BJ (cell line): ENCODE results near the gene SEMA6A. TPM values are rescaled to one million over a fixed set of nuclear protein-coding genes. Genes with fewer than 3 reads are reported as not detected.

Experiments used
- CTCF ChIA-PET: fragments of 350-600 bp; formaldehyde crosslinking; extraction: SDS; loops from one replicate; lab custom pipeline; 2021; ENCODE audit warnings: antibody characterized with exemption, inconsistent platforms; lab: Yijun Ruan, JAX
- POLR2A ChIA-PET: fragments of 300-600 bp; sonication (Branson Sonifier 250); formaldehyde crosslinking; extraction: SDS; loops from one replicate; lab custom pipeline; 2021; ENCODE audit warnings: antibody characterized with exemption; lab: Charles Lee
- DNase-seq: peaks from one replicate; pipeline ENCODE4 v3.0.0-alpha.2; 2011; ENCODE audit warnings: low read depth
- H3K27me3 ChIP-seq: 2 replicates; pipeline ENCODE4 v1.6.0; 2011; ENCODE audit warnings: low read length; ENCODE audit not compliant: control insufficient read depth, insufficient read depth
- H3K36me3 ChIP-seq: 2 replicates; pipeline ENCODE4 v1.5.1; 2011; ENCODE audit warnings: low read length; ENCODE audit not compliant: control insufficient read depth, insufficient read depth
- H3K4me3 ChIP-seq: 2 replicates; pipeline ENCODE4 v1.5.1; 2011; ENCODE audit warnings: low read depth, mild to moderate bottlenecking, control low read depth, low read length
- polyA plus RNA-seq: library from polyadenylated mRNA; depleted of rRNA; stranded (reverse); fragments of >200 nt; gene quantifications from 2 replicates; pipeline ENCODE4 v1.2.3, GENCODE V29; 2011
- TF ChIP-seq, protein P1 (sequence below): IDR thresholded peaks from 2 replicates; pipeline ENCODE4 v1.5.1; 2011; ENCODE audit warnings: low read depth, mild to moderate bottlenecking, control low read depth, inconsistent platforms, low read length, moderate library complexity; ENCODE audit not compliant: insufficient read depth

The SEMA6A gene
- polyA plus RNA-seq, 1 experiment = 0.34 TPM

DNA sequence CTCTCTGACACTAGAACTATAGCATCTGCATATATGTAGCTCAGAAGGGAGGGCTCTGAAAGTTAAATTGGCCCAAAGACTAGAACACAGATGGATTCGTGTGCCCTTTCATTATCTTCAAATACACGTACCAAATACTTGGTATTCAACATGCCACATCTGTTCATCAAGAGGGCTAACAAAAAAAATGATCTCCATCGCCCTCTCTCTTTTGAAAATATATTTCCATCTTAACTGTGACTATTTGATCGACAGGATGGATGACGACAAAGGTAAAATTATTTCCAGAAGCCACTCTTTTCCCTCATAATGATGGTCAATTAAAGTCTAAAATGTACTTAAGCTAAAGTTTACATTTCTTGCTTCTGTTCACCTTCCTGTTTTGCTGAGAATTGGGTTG lies 77.0 kb downstream of the SEMA6A start:
- Histone ChIP-seq H3K27me3 (no peaks in the 10 kb centered on the region; the same call in 1 of the 2 replicates), H3K36me3 (no peaks in the 10 kb centered on the region), H3K4me3 (no peak overlapping the region)
- DNase-seq = no peak
- ChIA-PET CTCF (no interaction called here), POLR2A (no interaction called here)
- TF ChIP-seq, protein P1, sequence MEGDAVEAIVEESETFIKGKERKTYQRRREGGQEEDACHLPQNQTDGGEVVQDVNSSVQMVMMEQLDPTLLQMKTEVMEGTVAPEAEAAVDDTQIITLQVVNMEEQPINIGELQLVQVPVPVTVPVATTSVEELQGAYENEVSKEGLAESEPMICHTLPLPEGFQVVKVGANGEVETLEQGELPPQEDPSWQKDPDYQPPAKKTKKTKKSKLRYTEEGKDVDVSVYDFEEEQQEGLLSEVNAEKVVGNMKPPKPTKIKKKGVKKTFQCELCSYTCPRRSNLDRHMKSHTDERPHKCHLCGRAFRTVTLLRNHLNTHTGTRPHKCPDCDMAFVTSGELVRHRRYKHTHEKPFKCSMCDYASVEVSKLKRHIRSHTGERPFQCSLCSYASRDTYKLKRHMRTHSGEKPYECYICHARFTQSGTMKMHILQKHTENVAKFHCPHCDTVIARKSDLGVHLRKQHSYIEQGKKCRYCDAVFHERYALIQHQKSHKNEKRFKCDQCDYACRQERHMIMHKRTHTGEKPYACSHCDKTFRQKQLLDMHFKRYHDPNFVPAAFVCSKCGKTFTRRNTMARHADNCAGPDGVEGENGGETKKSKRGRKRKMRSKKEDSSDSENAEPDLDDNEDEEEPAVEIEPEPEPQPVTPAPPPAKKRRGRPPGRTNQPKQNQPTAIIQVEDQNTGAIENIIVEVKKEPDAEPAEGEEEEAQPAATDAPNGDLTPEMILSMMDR = no peak

DNA sequence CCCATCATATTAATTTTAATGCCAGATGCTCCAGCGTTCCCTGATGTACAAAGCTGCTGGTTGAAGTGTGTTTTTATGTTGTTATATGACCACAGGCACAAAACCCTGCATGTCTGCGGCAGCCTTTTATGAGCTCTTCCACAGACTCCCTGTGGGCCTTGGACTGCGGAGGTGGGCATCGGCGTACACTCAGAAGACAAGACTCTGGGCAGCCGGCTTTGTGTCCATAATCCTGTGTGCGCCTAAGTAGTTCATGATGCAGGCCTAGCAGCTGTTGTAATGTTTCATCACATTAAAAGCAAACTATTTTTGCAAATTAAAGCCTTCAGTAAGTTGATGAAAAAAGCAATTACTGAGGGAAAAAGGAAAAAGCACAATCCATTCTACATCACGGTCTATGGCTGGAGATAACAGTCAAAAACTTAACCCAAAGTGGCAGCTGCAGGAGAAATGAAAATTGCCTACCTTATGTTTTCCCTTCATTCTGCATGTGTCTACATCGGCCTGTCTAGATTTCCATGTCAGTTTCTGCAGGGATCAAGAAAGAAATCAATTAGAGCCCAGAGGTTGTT lies 78.8 kb downstream of the SEMA6A start:
- no peak overlapping the region for H3K4me3 ChIP-seq
- DNase-seq = no peak
- no peaks in the 10 kb centered on the region; the same call in 1 of the 2 replicates for H3K27me3 ChIP-seq
- ChIA-PET CTCF (interaction anchor here (0.6 kb wide), 1 partner anchor 1721 kb away, joined by 3 read pairs; no protein-coding TSS in a partner anchor), POLR2A (no interaction called here)
- TF ChIP-seq, protein P1 = no peak
- no peaks in the 10 kb centered on the region for H3K36me3 ChIP-seq

DNA sequence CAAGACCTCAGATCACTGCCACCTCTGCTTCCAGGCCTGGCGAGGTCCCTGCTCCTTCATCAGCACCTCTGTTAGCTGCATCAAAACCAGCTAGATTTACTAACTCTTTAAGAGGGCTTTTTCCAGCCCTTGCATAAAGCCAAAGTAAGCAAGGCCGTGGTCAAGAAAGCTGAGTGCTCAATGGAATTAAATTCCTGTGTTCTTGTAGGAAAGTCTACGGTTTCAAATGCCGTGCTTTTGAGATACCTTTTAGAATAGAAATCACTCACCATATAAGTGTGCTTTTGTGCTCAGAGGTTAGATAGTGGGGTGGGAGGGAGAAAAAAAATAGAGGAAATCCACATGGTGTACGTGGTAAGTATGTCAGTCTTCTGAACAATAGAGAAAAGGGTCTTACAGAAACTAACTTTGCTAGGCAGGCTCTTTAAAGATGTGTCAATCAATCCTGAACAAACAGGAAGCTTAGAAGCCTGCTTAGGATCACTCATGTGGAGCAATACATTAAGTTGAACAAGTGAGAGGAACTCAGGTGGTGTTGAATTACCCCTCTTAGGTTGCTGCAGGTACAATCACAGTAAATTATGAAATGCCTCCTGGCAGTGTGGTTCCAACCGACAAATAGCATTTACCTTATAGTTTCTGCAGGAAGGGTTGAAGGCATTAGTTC lies 79.7 kb downstream of the SEMA6A start:
- TF ChIP-seq, protein P1 = no peak
- H3K4me3 ChIP-seq = no peak overlapping the region
- ChIA-PET CTCF (no interaction called here), POLR2A (no interaction called here)
- no peaks in the 10 kb centered on the region; the same call in 1 of the 2 replicates for H3K27me3 ChIP-seq
- DNase-seq = no peak
- H3K36me3 ChIP-seq = no peaks in the 10 kb centered on the region

DNA sequence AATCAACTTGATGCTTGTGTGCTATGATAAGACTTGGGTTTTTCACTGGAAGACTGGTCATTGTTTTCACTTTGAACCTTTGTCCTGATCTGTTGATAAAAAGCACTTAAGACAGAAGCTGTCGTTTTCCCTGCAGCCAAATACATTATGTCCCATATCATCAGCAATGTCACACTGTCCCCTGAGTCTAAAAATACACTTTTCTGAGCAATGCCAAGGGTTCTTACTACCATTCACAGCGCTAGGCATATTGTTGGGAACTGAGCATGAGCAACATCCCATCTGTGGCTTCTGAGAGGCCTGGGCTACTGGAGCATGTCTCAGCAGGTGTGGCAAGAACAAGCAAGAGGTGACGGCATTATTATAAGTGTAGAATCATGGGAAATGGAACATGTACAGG lies 81.8 kb downstream of the SEMA6A start:
- ChIA-PET CTCF (no interaction called here), POLR2A (no interaction called here)
- Histone ChIP-seq H3K36me3 (no peaks in the 10 kb centered on the region), H3K4me3 (no peak overlapping the region), H3K27me3 (no peaks in the 10 kb centered on the region; the same call in 1 of the 2 replicates)
- no peak for DNase-seq
- TF ChIP-seq, protein P1 = no peak

DNA sequence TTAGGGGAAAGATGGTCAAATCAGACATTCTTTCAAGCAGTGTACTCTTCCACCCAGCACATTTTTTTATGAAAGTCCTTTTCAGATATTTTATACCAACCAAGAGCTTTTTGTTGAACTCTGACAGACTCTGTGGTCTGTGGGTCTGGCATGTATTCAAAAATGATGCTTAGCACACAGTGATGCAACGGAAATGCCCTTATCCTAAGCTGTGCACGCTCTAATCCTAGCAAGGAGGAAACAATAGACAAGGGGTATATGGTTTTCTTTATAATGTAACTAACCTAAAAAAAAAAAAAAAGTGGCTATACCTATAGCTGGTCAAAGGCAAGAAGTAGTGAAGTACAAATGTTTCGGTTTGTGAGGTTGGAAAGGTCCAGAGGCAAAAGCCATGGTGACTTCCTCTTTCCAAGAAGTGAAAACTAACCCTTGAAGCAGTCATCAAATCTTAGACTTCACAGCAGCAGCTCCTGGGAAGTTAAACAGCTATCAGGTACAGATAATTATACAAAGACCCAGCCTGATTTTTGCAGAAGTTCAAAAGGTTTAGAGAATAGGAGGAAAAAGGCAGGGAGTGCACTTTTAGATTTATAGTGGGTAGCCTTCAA lies 82.5 kb downstream of the SEMA6A start:
- ChIA-PET POLR2A (no interaction called here), CTCF (no interaction called here)
- TF ChIP-seq, protein P1 = no peak
- Histone ChIP-seq H3K36me3 (no peaks in the 10 kb centered on the region), H3K27me3 (no peaks in the 10 kb centered on the region; the same call in 1 of the 2 replicates), H3K4me3 (no peak overlapping the region)
- DNase-seq = peak; percentile 63
